T-helper 2 cell (primary cell): ENCODE measurements around the gene CD80.

Source experiments
- DNase-seq, 5 experiments: peaks; one replicate each; pipeline versions ENCODE4 v3.0.0 to v3.0.0-alpha.2; 2012 to 2022

Gene CD80

DNA sequence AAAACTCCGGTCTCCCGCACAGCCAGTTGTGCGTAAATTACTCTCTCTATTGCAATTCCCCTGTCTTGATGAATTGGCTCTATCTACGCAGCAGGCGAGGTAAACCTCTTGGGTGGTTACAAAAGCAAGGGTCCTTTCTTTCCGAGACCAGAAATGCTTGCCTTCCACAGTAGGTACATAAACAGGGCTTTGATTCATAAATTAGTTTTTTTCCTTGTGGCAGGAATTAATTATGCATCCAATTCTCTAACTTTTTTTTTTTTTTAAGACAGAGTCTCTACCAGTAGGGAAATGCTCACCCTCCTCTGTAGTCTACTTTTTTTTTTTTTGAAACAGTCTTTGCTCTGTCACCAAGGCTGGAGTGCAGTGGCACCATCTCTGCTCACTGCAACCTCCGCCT is 16.3 kb downstream of the CD80 start:
- DNase-seq: no peak

DNA sequence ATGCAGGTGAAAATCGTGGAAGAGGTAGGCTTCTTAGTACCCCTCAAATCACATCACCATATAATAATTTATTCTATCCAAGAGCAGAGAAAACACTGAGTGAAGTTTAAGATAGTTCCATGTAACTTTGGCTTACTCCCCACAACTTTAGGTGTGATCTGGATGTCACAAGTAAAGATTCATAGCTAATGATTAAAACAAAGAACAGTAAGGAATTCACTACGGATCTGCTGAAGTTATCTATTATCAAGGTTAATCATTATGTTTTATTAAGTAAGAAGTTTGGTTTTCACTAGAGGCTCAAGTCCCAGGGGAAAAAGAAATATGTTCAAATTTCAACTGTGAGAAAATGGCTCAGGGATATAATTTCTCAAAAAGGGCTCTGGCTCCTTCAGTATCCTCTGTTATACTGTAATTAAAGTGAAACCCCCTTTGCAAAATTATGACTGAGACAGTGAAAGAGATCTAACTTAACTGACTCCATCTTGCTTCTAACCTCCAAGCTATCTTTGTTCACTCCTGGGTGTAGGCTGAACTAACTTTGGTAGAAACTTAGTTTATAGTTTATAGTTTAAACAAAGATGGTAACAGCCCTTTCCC is 17.1 kb downstream of the CD80 start:
- no peak for DNase-seq

DNA sequence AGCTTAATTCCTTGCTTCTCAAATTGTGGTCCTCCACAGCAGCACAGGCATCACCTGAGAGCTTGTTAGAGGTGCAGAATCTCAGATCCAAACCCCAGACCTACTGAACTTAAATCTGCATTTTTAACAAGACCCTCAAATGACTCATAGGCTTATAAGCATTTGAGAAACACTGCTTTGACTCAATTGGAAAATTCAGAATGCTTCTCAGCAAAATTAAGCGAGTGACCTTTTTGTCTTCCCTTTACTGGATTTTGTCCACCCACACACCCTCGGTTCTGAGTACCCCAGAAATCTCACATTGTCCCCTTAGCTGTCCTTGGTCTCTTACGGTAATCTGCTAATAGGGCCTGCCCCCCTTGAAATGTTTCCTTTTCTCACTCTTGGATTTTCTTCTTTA is 17.9 kb downstream of the CD80 start:
- DNase-seq: no peak

DNA sequence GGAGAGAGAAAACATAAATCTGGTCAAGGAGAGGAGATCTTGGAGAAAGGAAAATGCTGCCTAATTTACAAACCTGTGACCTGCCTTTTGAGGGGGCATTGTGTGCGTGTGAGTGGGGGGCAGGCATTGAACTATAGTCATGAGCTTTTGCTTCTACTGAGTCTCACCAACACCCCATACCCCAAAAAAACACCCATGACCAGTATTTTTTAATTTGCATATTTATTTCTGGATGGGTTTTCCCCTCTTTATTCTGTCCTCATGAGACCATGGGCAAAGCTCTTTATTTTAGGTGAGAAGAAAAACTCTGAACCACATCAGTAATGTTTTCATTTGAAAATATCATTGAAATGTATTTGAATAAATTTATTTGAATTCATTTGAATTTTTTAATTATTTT is 20.6 kb downstream of the CD80 start:
- no peak for DNase-seq

DNA sequence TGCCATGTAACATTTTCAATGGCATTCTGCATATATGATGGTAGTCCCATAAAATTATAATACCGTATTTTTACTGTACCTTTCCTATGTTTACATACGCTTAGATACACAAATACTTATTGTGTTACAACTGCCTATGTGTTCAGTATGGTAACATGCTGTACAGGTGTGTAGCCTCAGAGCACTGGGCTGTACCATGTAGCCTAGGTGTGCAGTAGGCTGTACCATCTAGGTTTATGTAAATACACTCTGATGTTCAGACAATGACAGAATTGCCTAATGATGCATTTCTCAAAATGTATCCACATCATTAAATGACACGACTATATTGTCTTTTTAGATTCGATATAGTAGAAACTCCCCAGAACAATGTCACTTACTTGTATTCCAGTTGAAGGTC is 22.7 kb downstream of the CD80 start:
- no peak for DNase-seq

DNA sequence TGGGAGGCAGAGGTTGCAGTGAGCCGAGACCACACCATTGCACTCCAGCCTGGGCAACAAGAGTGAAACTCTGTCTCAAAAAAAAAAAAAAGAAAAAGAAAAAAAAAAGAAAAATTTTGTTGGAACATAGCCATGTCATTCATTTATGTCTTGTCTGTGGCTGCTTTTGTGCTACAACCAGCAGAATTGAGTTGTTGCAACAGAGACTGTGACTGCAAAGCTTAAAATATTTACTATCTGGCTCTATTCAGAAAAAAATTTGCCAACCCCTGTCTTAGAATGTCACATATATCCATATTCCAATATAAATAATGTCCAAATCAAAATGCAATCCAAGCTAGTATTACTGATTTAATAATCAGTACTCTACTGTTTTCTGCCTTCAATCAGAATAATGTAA is 25.1 kb downstream of the CD80 start:
- no peak for DNase-seq

DNA sequence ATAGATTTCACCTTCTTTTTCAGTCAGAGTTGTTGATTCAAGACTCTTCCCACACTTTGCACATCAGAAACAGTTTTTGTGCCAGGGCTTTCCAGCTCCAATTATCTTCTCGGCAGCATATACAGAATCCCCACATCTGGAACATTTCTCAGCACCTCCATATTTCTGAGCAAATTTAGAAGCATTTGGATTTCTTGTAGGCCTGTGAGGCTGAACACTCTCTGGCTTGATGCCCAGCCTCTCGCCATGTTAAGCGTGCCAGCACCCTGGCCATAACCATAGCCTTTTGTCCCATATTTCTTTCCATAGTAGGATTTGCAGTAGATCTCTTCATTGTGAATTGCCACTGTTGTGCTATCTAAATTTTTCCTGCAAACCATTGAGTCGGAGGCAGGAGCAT is 28.3 kb downstream of the CD80 start:
- DNase-seq: no peak

DNA sequence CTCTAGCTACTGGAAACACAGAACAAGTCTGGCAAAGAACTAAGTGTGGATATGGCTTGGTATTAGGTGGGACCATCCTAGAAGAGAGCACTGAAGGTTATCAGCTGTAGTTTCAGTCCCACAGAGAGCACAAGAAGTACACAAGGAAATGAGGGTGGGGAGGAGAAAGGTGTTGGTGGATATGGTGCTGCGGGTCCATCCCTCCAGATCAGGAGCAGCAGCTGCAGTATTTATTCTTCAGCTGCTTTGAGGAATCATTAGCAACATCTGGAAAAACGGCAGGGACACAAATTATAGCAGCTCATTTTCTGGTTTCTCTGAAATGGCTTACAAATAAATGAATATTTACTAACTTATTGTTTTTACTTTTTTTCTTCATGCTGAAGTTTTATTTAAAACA is 29.0 kb downstream of the CD80 start:
- DNase-seq: no peak

DNA sequence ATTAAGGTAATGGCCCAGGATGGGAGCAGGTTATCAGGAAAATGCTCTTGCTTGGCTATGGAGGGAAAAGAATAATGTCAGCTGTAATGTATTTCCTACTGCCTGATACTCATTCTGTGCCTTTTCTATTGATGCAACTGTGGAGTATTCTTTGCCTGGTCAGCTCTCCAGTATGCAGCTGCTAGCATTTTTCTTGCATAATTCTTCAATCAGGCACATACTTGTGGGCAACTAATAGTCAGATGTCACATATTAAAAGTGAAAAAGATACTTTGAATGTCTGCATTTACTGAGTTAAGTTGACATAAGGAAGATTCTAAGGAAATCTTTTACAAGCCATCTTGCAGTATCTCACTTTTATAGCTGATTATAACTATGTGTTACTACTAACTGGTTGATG is 29.5 kb downstream of the CD80 start:
- DNase-seq: no peak

DNA sequence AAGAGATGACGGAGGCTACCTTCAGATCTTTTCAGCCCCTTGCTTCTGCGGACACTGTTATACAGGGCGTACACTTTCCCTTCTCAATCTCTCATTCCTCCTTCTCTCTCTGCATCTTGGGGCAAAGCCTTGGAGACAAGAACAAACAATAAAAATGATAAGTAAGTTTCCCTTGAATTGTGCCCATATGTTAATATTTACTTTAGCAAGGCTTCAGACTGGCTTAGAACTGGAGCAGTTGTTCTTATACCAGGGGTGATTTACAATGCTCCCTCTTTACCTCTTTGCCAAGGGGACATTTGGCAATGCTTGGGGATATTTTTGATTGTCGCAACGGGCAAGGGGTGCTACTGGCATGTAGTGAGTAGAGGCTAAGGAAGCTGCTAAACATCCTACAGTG is 31.7 kb downstream of the CD80 start:
- no peak for DNase-seq

DNA sequence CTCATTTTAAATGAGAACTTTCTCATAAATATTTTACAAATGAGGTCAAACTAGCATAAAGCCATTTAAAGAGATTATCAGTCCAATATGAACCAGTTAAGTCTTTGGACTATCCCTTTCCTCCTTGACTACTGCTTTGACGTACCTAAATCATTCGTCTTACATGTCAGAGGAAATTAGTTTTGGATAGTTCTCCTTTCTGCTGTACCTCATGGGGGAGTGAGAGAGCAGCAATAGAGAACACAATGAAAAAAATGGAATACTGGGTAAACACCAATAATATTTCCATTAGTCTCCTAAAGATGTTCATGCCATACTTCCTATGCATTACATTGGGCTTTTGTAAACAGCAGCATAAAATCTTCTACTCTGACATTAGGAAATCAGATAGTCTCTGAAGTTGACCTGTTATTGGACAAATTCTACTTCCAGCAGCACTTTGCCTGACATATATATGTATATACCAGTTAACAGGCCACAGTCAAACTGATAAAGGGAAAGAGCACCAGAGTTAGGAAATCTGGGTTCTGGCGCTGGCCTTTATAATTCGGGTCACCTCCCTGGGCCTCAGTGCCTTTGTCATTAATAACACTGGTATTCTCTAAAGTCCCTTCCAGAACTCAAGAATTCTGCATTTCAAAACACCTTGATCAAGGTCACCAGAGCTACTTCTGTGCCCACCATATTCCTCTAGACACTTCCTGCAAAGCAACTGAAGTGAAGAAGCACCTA is 34.3 kb downstream of the CD80 start:
- no peak for DNase-seq

DNA sequence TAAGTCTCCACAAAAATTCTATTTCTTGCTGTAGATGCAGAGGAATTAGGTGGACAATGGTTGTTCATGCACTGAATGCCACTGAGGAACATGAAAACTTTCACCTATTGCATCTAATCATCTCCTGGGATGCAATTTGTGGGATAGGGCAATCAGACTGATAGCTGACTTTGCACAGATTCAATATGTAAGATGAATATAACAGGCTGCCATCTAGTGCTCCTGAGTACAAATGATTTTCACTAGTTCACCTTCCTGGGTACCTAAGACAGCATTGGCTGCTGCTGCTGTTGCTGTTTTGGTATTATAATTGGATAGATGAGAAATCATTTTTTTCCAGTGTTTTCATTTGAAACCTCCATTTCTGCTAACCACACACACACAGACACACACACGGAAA is 41.4 kb downstream of the CD80 start:
- DNase-seq: no peak

DNA sequence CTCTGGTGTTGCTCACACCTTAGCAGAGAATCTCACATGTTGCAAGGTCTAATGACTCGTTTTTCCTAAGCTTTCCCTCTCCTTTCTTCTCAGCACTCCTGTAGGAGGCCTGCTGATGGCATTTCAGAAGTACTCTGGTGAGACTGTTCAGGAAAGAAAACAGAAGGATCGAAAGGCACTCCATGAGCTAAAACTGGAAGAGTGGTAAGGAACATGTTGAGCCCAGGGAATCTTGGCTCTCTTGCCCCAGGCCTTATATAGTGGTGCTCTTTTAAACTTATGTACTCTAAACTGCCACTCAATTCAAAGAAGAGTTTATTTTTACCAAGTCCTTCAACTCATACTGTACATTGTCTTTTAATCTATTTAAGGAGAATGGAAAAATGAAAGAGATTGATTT is 42.3 kb downstream of the CD80 start:
- no peak for DNase-seq

DNA sequence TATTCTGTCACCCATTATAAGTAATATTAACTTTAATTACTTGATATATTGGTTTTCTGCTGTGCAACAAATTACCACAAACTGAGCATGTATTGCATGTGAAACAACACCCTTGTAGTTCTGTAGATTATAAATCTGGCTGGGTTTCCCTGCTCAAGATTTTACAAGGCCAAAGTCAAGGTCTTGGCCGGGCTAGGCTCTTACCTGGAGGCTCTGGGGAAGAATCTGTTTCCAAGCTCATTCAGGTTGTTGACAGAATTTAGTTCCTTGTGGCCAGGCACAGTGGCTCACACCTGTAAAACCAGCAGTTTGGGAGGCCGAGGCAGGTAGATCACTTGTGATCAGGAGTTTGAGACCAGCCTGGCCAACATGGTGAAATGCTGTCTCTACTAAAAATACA is 44.8 kb downstream of the CD80 start:
- DNase-seq: no peak

DNA sequence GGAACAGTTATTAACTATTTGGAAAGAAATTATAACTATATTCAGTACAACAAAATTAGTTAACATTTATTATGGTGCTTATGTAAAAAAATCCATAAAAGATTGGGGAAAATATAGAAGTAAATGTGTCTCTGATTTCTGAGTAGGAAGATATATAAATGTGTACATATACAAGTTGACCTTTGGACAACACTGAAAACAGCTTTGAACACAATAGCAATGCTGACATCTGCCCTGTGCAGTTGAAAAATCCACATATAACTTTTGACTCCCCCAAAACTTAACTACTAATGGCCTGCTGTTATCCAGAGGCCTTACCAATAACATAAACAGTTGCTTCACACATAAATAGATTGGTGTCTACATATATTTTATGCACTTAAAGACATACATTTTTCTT is 48.7 kb downstream of the CD80 start:
- no peak for DNase-seq

DNA sequence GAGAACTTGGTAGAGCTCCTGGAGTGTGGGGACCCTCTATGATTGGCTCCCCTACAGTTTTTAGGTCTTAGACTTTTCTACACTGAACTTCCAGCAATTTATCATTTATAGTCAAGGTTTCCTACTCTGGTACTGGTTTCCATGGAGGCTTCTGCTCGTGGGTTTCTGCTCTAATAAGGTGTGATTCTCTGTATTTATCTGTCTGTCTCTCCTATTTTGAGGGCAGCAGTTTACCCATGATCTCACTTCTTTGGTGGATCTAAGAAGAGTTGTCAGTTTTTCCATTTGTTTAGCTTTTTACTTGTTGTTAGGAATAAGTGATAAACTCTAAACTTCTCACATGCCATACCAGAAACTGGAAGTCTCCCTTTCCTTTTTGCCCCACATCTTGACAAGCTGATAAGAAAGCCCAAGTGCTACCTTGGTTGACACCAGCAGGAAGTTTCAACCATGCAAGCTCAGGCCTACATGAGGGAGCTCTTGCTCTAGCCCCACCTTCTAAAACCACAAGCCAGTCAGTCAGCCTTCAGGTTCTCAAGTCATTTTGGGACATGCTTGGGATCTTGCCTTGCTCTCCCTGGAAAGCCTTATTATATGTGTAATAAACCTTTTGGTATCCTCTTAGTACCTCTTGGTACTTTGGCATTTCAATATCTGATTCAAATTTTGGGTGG is 51.1 kb downstream of the CD80 start:
- DNase-seq: peak in 1 of 5 experiments; percentile 75

DNA sequence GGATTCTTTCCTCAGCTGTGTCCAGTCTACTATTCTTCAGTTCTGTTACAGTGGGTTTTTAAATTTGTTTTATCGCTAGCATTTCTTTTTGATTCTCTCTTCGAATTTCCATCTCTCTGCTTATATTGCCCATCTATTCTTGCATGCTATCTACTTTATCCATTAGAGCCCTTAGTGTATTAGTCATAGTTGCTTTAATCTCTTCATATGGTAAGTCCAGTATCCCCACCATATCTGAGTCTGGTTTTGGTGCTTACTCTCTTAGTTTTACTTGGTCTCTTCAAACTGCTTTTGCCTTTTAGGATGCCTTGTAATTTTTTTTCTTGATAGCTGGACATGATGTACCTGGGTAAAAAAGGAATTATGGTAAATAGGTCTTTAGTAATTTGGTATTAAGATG is 52.0 kb downstream of the CD80 start:
- no peak for DNase-seq

DNA sequence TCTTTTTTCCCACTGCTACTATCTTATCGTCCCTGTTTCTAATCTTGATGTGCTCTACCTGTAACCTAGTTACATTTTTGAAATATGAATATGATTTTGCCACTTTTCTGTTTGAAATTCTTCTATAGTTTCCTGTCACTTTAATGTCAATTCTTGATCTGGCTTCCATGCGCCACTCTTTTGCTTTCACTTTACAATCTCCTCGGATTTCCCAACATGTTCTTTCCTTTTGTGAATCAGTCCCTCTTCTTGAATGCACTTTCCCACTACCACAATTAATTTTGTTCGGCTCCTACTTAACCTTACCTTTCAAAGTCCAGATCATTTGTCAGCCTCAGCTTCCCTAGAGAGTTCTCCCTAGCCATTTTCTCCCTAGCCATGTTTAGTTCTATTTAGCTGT is 52.8 kb downstream of the CD80 start:
- no peak for DNase-seq

DNA sequence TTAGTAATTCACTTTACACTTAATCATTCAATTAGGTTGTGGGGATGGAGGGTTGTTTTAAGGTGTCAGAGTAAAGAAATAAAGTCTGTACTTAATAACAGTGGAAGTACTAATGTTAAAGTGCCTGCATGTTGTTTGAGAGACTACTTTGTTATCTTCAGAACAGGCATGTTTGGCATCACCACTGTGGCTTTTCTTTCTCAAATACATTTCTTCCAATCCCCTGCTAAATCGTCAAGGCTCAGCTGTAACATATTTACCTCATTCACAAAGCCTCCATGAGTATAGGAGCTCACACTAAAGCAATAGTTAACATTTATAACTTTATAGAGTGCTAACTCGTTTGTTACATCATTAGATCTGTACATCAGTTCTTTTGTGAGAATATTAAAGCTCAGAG is 58.5 kb downstream of the CD80 start:
- no peak for DNase-seq

DNA sequence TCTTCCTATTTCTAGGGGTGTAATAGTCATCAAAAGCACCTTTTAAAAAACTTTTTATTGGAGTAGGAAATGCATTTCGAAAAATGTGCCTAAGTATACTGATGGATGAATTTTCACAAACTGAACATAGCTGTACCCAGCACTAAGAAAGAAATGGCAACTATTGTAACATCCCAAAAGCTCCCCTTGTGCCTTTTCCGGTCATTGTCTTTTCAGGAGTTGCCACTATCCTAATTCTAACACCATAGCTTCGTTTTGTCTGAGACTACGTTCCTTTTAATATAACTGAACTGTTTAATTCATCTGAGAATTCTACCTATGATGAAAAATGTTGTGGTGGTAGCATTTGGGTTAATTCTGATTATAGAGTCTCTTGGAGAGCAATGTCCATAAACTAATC is 59.1 kb downstream of the CD80 start:
- DNase-seq: no peak

DNA sequence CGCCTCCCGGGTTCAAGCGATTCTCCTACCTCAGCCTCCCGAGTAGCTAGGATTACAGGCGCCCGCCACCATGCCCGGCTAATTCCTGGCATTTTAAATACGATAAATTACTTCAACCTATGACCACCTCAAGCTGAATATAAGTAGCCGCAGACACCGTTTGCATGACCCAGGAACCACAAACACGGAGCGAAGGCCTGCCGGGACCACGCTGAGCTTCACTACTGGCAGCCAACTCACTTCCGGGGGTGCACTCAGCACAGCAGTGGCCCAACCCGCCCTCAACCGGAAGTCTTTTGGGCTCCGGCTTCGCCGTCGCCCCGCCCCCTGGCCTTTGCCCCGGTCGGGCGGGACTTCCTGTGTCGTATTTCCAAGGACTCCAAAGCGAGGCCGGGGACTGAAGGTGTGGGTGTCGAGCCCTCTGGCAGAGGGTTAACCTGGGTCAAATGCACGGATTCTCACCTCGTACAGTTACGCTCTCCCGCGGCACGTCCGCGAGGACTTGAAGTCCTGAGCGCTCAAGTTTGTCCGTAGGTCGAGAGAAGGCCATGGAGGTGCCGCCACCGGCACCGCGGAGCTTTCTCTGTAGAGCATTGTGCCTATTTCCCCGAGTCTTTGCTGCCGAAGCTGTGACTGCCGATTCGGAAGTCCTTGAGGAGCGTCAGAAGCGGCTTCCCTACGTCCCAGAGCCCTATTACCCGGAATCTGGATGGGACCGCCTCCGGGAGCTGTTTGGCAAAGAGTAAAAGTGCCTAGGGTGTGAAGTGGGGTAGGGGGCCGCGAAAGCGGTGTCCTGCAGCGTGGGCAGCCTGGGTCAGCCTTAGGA is 61.0 kb downstream of the CD80 start, which contains the start of gene TIMMDC1:
TIMMDC1 (plus strand) TSS at position 362 of the 826 bp plus-strand sequence; CDS start at position 549, 187 bp downstream.
- DNase-seq: peak; percentile 91 to 99 (median 96)

DNA sequence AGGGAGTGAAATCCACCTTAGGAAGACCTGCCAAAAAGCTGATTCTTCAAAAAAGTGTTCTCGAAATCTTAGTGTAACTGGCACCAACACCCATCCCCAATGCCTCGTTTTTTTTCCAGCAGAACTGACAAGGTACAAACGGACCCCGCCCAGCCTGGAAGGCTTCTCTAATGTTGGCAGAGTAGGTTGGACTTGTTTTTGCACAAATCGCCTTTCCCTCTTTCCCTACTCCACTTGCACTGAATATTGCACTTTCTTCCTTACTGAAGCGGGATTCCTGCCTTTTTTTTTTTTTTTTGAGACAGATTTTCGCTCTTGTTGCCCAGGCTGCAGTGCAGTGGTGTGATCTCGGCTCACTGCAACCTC is 61.6 kb downstream of the CD80 start:
- peak in 2 of 5 experiments; percentile 4 to 11 for DNase-seq

DNA sequence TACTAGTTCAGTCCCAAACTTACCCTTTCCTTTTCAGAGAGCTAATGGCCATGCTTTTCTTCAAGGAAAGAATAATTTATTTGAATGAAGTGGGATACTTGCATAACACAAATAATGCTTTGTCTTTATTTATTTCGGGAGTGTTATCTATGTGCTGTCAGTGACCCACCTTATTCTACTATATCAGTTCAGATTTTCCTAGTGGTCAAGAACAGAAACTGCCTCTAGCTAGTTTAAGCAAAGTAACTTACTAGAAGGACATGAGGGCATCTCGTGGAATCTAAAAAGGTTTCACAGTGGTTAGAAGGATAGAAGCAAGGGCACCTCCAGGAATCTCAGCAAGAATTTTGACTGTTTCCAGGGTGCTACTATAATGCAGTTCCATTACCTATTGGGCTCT is 64.8 kb downstream of the CD80 start:
- DNase-seq: no peak
